H1 (cell line): ENCODE measurements around the gene MAP3K15. TPM values are rescaled to one million over a fixed set of nuclear protein-coding genes. Genes with fewer than 3 reads are reported as not detected.

Experiments used
- CTCF ChIA-PET: fragments of 300-600 bp; sonication (Branson Sonifier 250); formaldehyde crosslinking; loops from one replicate; lab custom pipeline; 2021; ENCODE audit not compliant: partially characterized antibody; lab: Charles Lee
- POLR2A ChIA-PET: fragments of 300-600 bp; sonication (Branson Sonifier 250); formaldehyde crosslinking; loops from one replicate; lab custom pipeline; 2021; ENCODE audit warnings: inconsistent platforms; ENCODE audit not compliant: partially characterized antibody; lab: Charles Lee
- DNase-seq, 2 experiments: peaks; one replicate each; pipeline versions ENCODE4 v3.0.0 to v3.0.0-alpha.2; 2010 to 2022; ENCODE audit warnings: low spot score in 2 of 2, low read depth in 1 of 2, mixed read lengths in 1 of 2
- FAIRE-seq: peaks from 2 replicates; lab custom pipeline; 2011; peaks lifted over from hg19 to GRCh38; lab: Jason Lieb, UNC
- H2AFZ ChIP-seq: 2 replicates; pipeline ENCODE4 v1.8.1; 2012; ENCODE audit warnings: low read length, inconsistent platforms
- H2AK5ac ChIP-seq: 2 replicates; pipeline ENCODE4 v1.6.1; 2013; ENCODE audit warnings: low read depth, low read length
- H2BK120ac ChIP-seq: replicated peaks from 2 replicates; pipeline ENCODE3; 2013; ENCODE audit warnings: low read depth, low read length, inconsistent platforms
- H2BK12ac ChIP-seq: 2 replicates; pipeline ENCODE4 v1.6.1; 2013; ENCODE audit warnings: low read depth, low read length
- H2BK15ac ChIP-seq: 2 replicates; pipeline ENCODE4 v1.6.1; 2013; ENCODE audit warnings: low read length
- H2BK20ac ChIP-seq: 2 replicates; pipeline ENCODE4 v1.6.1; 2013; ENCODE audit warnings: low read length
- H2BK5ac ChIP-seq: 2 replicates; pipeline ENCODE4 v1.6.1; 2013; ENCODE audit warnings: low read depth, low read length
- H3K14ac ChIP-seq: 2 replicates; pipeline ENCODE4 v1.6.1; 2013; ENCODE audit warnings: inconsistent platforms; ENCODE audit not compliant: insufficient read length
- H3K18ac ChIP-seq: 2 replicates; pipeline ENCODE4 v1.6.1; 2013; ENCODE audit warnings: low read length; ENCODE audit errors: extremely low read depth
- H3K23ac ChIP-seq: 2 replicates; pipeline ENCODE4 v1.6.1; 2013; ENCODE audit warnings: inconsistent platforms; ENCODE audit not compliant: insufficient read length
- H3K23me2 ChIP-seq: 2 replicates; pipeline ENCODE4 v1.6.1; 2013; ENCODE audit warnings: low read depth, low read length
- H3K27ac ChIP-seq: 2 replicates; pipeline ENCODE4 v1.6.1; 2011; ENCODE audit warnings: low read depth, low read length, inconsistent platforms
- H3K27me3 ChIP-seq, 4 experiments: replicated peaks in 1 of 4; 1 replicate in 1 of 4; 2 replicates in 3 of 4; pipeline versions ENCODE4 v1.6.1 to v1.8.1; 2011 to 2013; ENCODE audit warnings: low read length in 3 of 4, mild to moderate bottlenecking in 3 of 4, inconsistent platforms in 2 of 4, mixed read lengths in 2 of 4, moderate library complexity in 1 of 4; ENCODE audit not compliant: control insufficient read depth in 3 of 4, insufficient read depth in 3 of 4; ENCODE audit errors: extremely low read depth in 1 of 4
- H3K36me3 ChIP-seq, 4 experiments: 2 replicates each; pipeline versions ENCODE4 v1.6.1 to v1.8.1; 2011 to 2013; ENCODE audit warnings: mild to moderate bottlenecking in 4 of 4, low read length in 3 of 4, moderate library complexity in 2 of 4, control low read depth in 1 of 4, inconsistent platforms in 1 of 4; ENCODE audit not compliant: insufficient read depth in 4 of 4, control insufficient read depth in 2 of 4
- H3K4ac ChIP-seq: replicated peaks from 2 replicates; pipeline ENCODE3; 2013; ENCODE audit warnings: low read length, low read depth, mixed read lengths, inconsistent platforms; ENCODE audit not compliant: insufficient read length
- H3K4me1 ChIP-seq, 4 experiments: replicated peaks in 1 of 4; 1 replicate in 1 of 4; 2 replicates in 3 of 4; pipeline versions ENCODE4 v1.6.1 to v1.8.1; 2011 to 2013; ENCODE audit warnings: low read length in 3 of 4, inconsistent platforms in 2 of 4, mixed read lengths in 1 of 4; ENCODE audit not compliant: insufficient read depth in 4 of 4, control insufficient read depth in 3 of 4
- H3K4me2 ChIP-seq, 2 experiments: 2 replicates each; pipeline versions ENCODE4 v1.6.1 to v1.8.1; 2011 to 2013; ENCODE audit warnings: low read depth in 2 of 2, low read length in 2 of 2, control low read depth in 1 of 2, inconsistent platforms in 1 of 2, mild to moderate bottlenecking in 1 of 2; ENCODE audit not compliant: insufficient read depth in 1 of 2
- H3K4me3 ChIP-seq, 4 experiments: fragments of 200-600, 300-600 bp in 1 of 4; sonication (generic), shearing (Covaris generic), sonication (Bioruptor Twin) in 1 of 4; 2 replicates each; pipeline versions ENCODE4 v1.5.1 to v1.8.1; 2011 to 2016; ENCODE audit warnings: low read length in 4 of 4, low read depth in 3 of 4, control low read depth in 2 of 4, inconsistent platforms in 2 of 4, mild to moderate bottlenecking in 2 of 4, mixed read lengths in 1 of 4, moderate library complexity in 1 of 4; ENCODE audit not compliant: insufficient read depth in 2 of 4; ENCODE audit errors: extremely low read depth in 1 of 4
- H3K56ac ChIP-seq: replicated peaks from 2 replicates; pipeline ENCODE3; 2013; ENCODE audit warnings: low read depth, mild to moderate bottlenecking, mixed read lengths, low read length, inconsistent platforms; ENCODE audit not compliant: insufficient read length
- H3K79me1 ChIP-seq: 2 replicates; pipeline ENCODE4 v1.6.1; 2013; ENCODE audit warnings: low read depth, low read length, control low read depth
- H3K79me2 ChIP-seq, 2 experiments: 2 replicates each; pipeline versions ENCODE4 v1.6.1 to v1.8.1; 2012 to 2013; ENCODE audit warnings: low read length in 2 of 2, mild to moderate bottlenecking in 2 of 2, inconsistent platforms in 1 of 2; ENCODE audit not compliant: insufficient read depth in 2 of 2, control insufficient read depth in 1 of 2
- H3K9ac ChIP-seq, 4 experiments: replicated peaks in 1 of 4; 1 replicate in 1 of 4; 2 replicates in 3 of 4; pipeline versions ENCODE4 v1.6.1 to v1.8.1; 2011 to 2013; ENCODE audit warnings: low read depth in 3 of 4, low read length in 3 of 4, control low read depth in 2 of 4, mild to moderate bottlenecking in 2 of 4, moderate library complexity in 2 of 4, inconsistent platforms in 1 of 4; ENCODE audit errors: extremely low read depth in 1 of 4
- H3K9me3 ChIP-seq, 2 experiments: 2 replicates each; pipeline versions ENCODE4 v1.6.1 to v1.8.1; 2012 to 2013; ENCODE audit warnings: mild to moderate bottlenecking in 2 of 2, moderate library complexity in 2 of 2, control low read depth in 1 of 2, inconsistent platforms in 1 of 2, low read depth in 1 of 2, low read length in 1 of 2, mixed read lengths in 1 of 2; ENCODE audit not compliant: insufficient read depth in 2 of 2
- H4K20me1 ChIP-seq, 2 experiments: replicated peaks in 1 of 2; 2 replicates each; pipeline versions ENCODE3 to v1.8.1; 2011 to 2013; ENCODE audit warnings: inconsistent platforms in 2 of 2, low read length in 2 of 2, mild to moderate bottlenecking in 1 of 2; ENCODE audit not compliant: insufficient read depth in 2 of 2, control insufficient read depth in 1 of 2
- H4K5ac ChIP-seq: 2 replicates; pipeline ENCODE4 v1.6.1; 2013; ENCODE audit warnings: low read length, low read depth, mixed read lengths, inconsistent platforms; ENCODE audit not compliant: insufficient read length
- H4K8ac ChIP-seq: 2 replicates; pipeline ENCODE4 v1.8.0; 2013; ENCODE audit warnings: mild to moderate bottlenecking, moderate library complexity, low read length, inconsistent platforms; ENCODE audit not compliant: insufficient read depth; ENCODE audit errors: extremely low read depth
- H4K91ac ChIP-seq: replicated peaks from 2 replicates; pipeline ENCODE3; 2013; ENCODE audit warnings: low read length, mixed read lengths, inconsistent platforms; ENCODE audit not compliant: insufficient read length
- BCL11A ChIP-seq, 2 experiments: IDR thresholded peaks; one replicate each; pipeline ENCODE4 v1.6.1; 2011; ENCODE audit warnings: low read depth in 2 of 2, low read length in 2 of 2, mild to moderate bottlenecking in 2 of 2
- CHD2 ChIP-seq: IDR thresholded peaks from 2 replicates; pipeline ENCODE4 v1.6.1; 2012; ENCODE audit warnings: low read length, improper control_type of control experiment
- WGBS, 2 experiments: shearing (Covaris generic) in 1 of 2; methylation state at CpG; one replicate each; pipeline versions ENCODE4 v1.1.6 to v1.1.7; 2013 to 2015; ENCODE audit warnings: low lambda C conversion rate in 2 of 2, mixed read lengths in 2 of 2, inconsistent platforms in 1 of 2, low coverage in 1 of 2, missing lambda C conversion rate in 1 of 2; ENCODE audit not compliant: insufficient replicate concordance in 2 of 2, insufficient coverage in 1 of 2, insufficient read length in 1 of 2; ENCODE audit errors: extremely low coverage in 1 of 2, missing lambda C conversion rate in 1 of 2; 5-methylcytosine and 5-hydroxymethylcytosine counted together
- polyA plus RNA-seq, 7 experiments: library from polyadenylated mRNA; depleted of rRNA in 3 of 7; stranded (reverse) in 5 of 7; unstranded in 2 of 7; fragments of >200 nt in 5 of 7; fragments of 200-250 nt in 2 of 7; gene quantifications; 1 replicate in 5 of 7; 2 replicates in 1 of 7; 4 replicates in 1 of 7; pipeline versions ENCODE4 v1.2.1 to v1.2.3, GENCODE V29; 2011 to 2013; ENCODE audit warnings: missing spikeins in 2 of 7, mixed read lengths in 2 of 7
- total RNA-seq: library from RNA; stranded (reverse); fragmentation: NEBNext Ultra II Directional; extraction: Animal tissue kit (Norgen Biotek cat#: 25700); gene quantifications from 2 replicates; pipeline ENCODE4 v1.2.1, GENCODE V29; 2021

MAP3K15 gene
- total and polyA plus RNA-seq, 2 of the 8 experiments (the other 6 are each of a cell fraction or from before 2014, with no cell fraction given), result 1.8 to 2.4 TPM

GRCh38 chrX:19555236-19555635 lies 39.9 kb upstream of the MAP3K15 start:
- no peak overlapping the region for H3K4me2 ChIP-seq
- no peaks in the 10 kb centered on the region for H3K23me2 ChIP-seq
- no peak overlapping the region for H3K56ac ChIP-seq
- H2BK12ac ChIP-seq, result no peak overlapping the region
- no peaks in the 10 kb centered on the region for H3K4me1 ChIP-seq
- no peaks in the 10 kb centered on the region for H3K27me3 ChIP-seq
- TF ChIP-seq BCL11A (IDR thresholded peaks at IDR 0.05; ENCODE audit: low read depth in 2 of 2, low read length in 2 of 2), result no peak
- no peak for TF ChIP-seq CHD2
- H3K9me3 ChIP-seq, result no peaks in the 10 kb centered on the region
- CTCF ChIA-PET, result no interaction called here
- no peak overlapping the region for H4K91ac ChIP-seq
- H3K4ac ChIP-seq, result no peak overlapping the region
- H3K18ac ChIP-seq, result no peak overlapping the region
- no peak overlapping the region for H2BK5ac ChIP-seq
- H2AFZ ChIP-seq, result no peak overlapping the region
- H4K8ac ChIP-seq, result no peak overlapping the region
- H3K79me1 ChIP-seq, result no peaks in the 10 kb centered on the region
- POLR2A ChIA-PET, result interaction anchor here (0.7 kb wide), 1 partner anchor 184 kb away, joined by 3 read pairs; no protein-coding TSS in a partner anchor
- WGBS, 2 experiments, result 100% methylated on average over 2 of the region's 5 CpGs; no CpG with 5 or more reads in 1 of the 2 experiments
- H2BK15ac ChIP-seq, result no peak overlapping the region
- no peak overlapping the region for H2BK20ac ChIP-seq
- no peak overlapping the region for H3K14ac ChIP-seq
- H4K5ac ChIP-seq, result no peak overlapping the region
- H3K36me3 ChIP-seq, result no peaks in the 10 kb centered on the region
- no peak overlapping the region for H3K23ac ChIP-seq
- H2BK120ac ChIP-seq, result no peak overlapping the region
- no peak overlapping the region for H3K4me3 ChIP-seq
- H3K9ac ChIP-seq, result no peak overlapping the region
- FAIRE-seq, result no peak
- H4K20me1 ChIP-seq, result no peaks in the 10 kb centered on the region
- H2AK5ac ChIP-seq, result no peak overlapping the region
- DNase-seq, result no peak
- H3K79me2 ChIP-seq, result no peaks in the 10 kb centered on the region
- no peak overlapping the region for H3K27ac ChIP-seq
